HEK293 (cell line): Measurements from ENCODE around the gene APOC3.

Source experiments
- ZBTB20 ChIP-seq: fragments of 450-650 bp; formaldehyde crosslinking; IDR thresholded peaks from 2 replicates; pipeline ENCODE4 v1.5.1; 2016; ENCODE audit warnings: missing biosample characterization, missing genetic modification characterization
- ZNF473 ChIP-seq: fragments of 450-650 bp; formaldehyde crosslinking; IDR thresholded peaks from 2 replicates; pipeline ENCODE4 v1.5.1; 2017; ENCODE audit warnings: missing biosample characterization, missing genetic modification characterization
- ZNF624 ChIP-seq: fragments of 450-650 bp; formaldehyde crosslinking; IDR thresholded peaks from 2 replicates; pipeline ENCODE4 v1.5.1; 2017; ENCODE audit warnings: missing biosample characterization, missing genetic modification characterization
- ZNF629 ChIP-seq: fragments of 450-650 bp; formaldehyde crosslinking; IDR thresholded peaks from 2 replicates; pipeline ENCODE4 v1.5.1; 2017; ENCODE audit warnings: missing biosample characterization, missing genetic modification characterization
- TF ChIP-seq, protein P1 (sequence below): fragments of 450-650 bp; formaldehyde crosslinking; IDR thresholded peaks from 2 replicates; pipeline ENCODE4 v1.5.1; 2016; ENCODE audit warnings: missing biosample characterization, missing genetic modification characterization, low read depth
- TF ChIP-seq, protein P2 (sequence below): fragments of 450-650 bp; formaldehyde crosslinking; IDR thresholded peaks from 2 replicates; pipeline ENCODE4 v1.5.1; 2016; ENCODE audit warnings: missing biosample characterization, missing genetic modification characterization
- TF ChIP-seq, protein P3 (sequence below): fragments of 450-650 bp; formaldehyde crosslinking; IDR thresholded peaks from 2 replicates; pipeline ENCODE4 v1.5.1; 2017; ENCODE audit warnings: missing biosample characterization, missing genetic modification characterization
- TF ChIP-seq, protein P4 (sequence below): fragments of 450-650 bp; formaldehyde crosslinking; IDR thresholded peaks from 2 replicates; pipeline ENCODE4 v1.5.1; 2016; ENCODE audit warnings: missing biosample characterization, missing genetic modification characterization

DNA sequence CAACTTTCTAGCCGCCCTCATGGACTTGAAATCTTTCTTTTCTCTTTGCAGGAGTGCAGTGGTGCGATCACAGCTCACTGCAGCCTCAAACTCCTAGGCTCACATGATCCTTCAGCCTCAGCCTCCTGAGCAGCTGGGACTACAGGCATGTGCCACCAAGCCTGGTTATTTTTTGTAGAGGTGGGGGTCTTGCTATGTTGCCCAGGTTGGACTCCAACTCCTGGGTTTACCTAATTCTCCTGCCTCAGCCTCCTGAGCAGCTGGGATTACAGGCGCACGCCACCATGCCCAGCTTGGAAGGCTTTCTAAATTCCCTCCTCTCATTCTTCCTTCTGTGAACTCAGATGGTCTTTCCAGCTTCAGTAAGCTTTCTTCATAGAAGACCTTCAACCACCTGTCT, 12.4 kb downstream of the APOC3 start:
- TF ChIP-seq, protein P1, sequence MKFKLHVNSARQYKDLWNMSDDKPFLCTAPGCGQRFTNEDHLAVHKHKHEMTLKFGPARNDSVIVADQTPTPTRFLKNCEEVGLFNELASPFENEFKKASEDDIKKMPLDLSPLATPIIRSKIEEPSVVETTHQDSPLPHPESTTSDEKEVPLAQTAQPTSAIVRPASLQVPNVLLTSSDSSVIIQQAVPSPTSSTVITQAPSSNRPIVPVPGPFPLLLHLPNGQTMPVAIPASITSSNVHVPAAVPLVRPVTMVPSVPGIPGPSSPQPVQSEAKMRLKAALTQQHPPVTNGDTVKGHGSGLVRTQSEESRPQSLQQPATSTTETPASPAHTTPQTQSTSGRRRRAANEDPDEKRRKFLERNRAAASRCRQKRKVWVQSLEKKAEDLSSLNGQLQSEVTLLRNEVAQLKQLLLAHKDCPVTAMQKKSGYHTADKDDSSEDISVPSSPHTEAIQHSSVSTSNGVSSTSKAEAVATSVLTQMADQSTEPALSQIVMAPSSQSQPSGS (tag by site-specific recombination), result no peak
- TF ChIP-seq ZNF629 (tag by site-specific recombination) (no peak), ZNF473 (tag by site-specific recombination) (no peak), ZNF624 (tag by site-specific recombination) (no peak), ZBTB20 (tag by site-specific recombination) (no peak)
- TF ChIP-seq, protein P2, sequence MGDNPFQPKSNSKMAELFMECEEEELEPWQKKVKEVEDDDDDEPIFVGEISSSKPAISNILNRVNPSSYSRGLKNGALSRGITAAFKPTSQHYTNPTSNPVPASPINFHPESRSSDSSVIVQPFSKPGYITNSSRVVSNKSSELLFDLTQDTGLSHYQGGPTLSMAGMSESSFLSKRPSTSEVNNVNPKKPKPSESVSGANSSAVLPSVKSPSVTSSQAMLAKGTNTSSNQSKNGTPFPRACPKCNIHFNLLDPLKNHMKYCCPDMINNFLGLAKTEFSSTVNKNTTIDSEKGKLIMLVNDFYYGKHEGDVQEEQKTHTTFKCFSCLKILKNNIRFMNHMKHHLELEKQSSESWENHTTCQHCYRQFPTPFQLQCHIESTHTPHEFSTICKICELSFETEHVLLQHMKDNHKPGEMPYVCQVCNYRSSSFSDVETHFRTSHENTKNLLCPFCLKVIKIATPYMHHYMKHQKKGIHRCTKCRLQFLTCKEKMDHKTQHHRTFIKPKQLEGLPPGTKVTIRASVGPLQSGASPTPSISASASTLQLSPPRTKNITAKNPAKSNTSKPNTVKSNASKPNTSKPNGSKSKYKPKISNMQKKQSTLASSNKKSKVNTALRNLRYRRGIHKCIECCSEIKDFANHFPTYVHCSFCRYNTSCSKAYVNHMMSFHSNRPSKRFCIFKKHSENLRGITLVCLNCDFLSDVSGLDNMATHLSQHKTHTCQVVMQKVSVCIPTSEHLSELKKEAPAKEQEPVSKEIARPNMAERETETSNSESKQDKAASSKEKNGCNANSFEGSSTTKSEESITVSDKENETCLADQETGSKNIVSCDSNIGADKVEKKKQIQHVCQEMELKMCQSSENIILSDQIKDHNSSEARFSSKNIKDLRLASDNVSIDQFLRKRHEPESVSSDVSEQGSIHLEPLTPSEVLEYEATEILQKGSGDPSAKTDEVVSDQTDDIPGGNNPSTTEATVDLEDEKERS (tag by site-specific recombination), result no peak
- TF ChIP-seq, protein P3, sequence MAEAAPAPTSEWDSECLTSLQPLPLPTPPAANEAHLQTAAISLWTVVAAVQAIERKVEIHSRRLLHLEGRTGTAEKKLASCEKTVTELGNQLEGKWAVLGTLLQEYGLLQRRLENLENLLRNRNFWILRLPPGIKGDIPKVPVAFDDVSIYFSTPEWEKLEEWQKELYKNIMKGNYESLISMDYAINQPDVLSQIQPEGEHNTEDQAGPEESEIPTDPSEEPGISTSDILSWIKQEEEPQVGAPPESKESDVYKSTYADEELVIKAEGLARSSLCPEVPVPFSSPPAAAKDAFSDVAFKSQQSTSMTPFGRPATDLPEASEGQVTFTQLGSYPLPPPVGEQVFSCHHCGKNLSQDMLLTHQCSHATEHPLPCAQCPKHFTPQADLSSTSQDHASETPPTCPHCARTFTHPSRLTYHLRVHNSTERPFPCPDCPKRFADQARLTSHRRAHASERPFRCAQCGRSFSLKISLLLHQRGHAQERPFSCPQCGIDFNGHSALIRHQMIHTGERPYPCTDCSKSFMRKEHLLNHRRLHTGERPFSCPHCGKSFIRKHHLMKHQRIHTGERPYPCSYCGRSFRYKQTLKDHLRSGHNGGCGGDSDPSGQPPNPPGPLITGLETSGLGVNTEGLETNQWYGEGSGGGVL (tag by site-specific recombination), result no peak
- TF ChIP-seq, protein P4, sequence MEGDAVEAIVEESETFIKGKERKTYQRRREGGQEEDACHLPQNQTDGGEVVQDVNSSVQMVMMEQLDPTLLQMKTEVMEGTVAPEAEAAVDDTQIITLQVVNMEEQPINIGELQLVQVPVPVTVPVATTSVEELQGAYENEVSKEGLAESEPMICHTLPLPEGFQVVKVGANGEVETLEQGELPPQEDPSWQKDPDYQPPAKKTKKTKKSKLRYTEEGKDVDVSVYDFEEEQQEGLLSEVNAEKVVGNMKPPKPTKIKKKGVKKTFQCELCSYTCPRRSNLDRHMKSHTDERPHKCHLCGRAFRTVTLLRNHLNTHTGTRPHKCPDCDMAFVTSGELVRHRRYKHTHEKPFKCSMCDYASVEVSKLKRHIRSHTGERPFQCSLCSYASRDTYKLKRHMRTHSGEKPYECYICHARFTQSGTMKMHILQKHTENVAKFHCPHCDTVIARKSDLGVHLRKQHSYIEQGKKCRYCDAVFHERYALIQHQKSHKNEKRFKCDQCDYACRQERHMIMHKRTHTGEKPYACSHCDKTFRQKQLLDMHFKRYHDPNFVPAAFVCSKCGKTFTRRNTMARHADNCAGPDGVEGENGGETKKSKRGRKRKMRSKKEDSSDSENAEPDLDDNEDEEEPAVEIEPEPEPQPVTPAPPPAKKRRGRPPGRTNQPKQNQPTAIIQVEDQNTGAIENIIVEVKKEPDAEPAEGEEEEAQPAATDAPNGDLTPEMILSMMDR, result no peak
